ENCODE results near the gene CDC14B. TPM values are rescaled to one million over a fixed set of nuclear protein-coding genes. Genes with fewer than 3 reads are reported as not detected.

The CDC14B gene
- polyA plus RNA-seq, 1 donor from 2014 or later, result 7.0 TPM

DNA sequence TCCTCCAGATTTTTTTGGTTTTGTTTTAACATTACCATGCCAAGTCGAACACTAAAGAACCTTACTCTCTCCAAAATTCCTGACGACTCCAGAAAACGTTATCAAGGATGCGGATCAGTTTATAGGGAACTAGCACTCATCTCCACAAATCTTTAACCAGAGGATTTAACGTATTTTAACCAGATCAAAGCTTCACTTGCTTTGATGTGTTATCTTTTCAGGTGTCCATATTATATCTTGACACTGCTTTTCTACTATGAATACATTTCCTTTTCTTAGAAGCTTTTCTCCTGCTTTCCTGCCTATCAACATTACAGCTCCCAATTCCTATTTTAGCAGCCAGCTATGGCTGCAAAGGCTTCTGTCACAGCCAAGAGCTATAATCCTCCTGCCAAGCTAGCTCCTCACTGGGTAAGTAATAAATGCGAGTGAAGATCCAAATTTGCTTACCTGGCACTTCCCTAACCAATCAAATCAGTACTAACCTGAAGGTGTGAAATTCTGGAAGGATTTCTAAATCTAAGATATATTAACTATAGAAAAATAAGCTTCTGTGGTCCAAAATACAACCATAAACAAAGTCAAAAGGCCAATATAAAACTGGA lies 60.2 kb downstream of the CDC14B start:
- H3K27ac ChIP-seq (ENCODE audit: low read length), result no peak overlapping the region
- H3K9me2 ChIP-seq (ENCODE audit: insufficient read depth, low read length), result no peaks in the 10 kb centered on the region
- H3K9ac ChIP-seq (ENCODE audit: low read length), result no peak overlapping the region
- H3K36me3 ChIP-seq (ENCODE audit: insufficient read depth, low read length), result no peaks in the 10 kb centered on the region
- no peak overlapping the region for H3K4me2 ChIP-seq (ENCODE audit: low read length)
- no peak overlapping the region for H3K4me3 ChIP-seq (ENCODE audit: low read length)
- no peak overlapping the region for H2AFZ ChIP-seq (ENCODE audit: low read depth, low read length)
- H3K9me3 ChIP-seq (ENCODE audit: low read length), result no peaks in the 10 kb centered on the region
- no peaks in the 10 kb centered on the region for H4K20me1 ChIP-seq (ENCODE audit: insufficient read depth)
- H3K79me2 ChIP-seq (replicated peaks; ENCODE audit: insufficient read depth, low read length), result no peaks in the 10 kb centered on the region
- H3F3A ChIP-seq (ENCODE audit: insufficient read depth, low read length, poor library complexity, severe bottlenecking), result no peaks in the 10 kb centered on the region
- no peaks in the 10 kb centered on the region for H3K27me3 ChIP-seq (ENCODE audit: insufficient read depth, low read depth, low read length)
- TF ChIP-seq EZH2 (IDR thresholded peaks at IDR 0.05; ENCODE audit: borderline replicate concordance, insufficient read depth, low read length, poor library complexity, severe bottlenecking) (no peak), SMC3 (conservative IDR thresholded peaks at IDR 0.05; ENCODE audit: poor library complexity) (no peak), MXI1 (conservative IDR thresholded peaks at IDR 0.05; ENCODE audit: poor library complexity, severe bottlenecking) (no peak), TAF1 (IDR thresholded peaks at IDR 0.05; ENCODE audit: low read depth) (no peak), CTCF (IDR thresholded peaks at IDR 0.05; ENCODE audit: poor library complexity, severe bottlenecking) (no peak), POLR2AphosphoS5 (IDR thresholded peaks at IDR 0.05) (no peak), EP300 (conservative IDR thresholded peaks at IDR 0.05; ENCODE audit: poor library complexity, severe bottlenecking) (no peak), RAD21 (conservative IDR thresholded peaks at IDR 0.05) (no peak), REST (IDR thresholded peaks at IDR 0.05; ENCODE audit: borderline replicate concordance) (no peak)

DNA sequence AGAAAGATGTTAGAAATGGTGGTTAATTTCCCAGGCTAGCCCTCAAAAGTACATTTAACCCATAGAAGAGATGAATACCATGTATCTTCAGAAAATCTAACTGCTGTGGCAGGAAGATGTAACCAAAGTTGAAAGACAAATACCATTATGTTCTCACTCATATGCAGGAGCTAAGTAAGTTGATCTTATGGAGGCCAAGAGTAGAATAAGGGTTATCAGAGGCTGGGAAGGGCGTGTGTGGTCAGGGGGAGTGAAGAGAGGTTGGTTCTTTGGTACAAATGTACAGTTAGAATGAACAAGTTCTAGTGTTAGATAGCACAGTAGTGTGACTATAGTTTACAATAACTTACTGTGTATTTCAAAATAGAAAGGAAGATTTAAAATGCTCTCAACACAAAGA lies 61.7 kb downstream of the CDC14B start:
- TF ChIP-seq EP300 (conservative IDR thresholded peaks at IDR 0.05; ENCODE audit: poor library complexity, severe bottlenecking), result no peak
- TF ChIP-seq RAD21 (conservative IDR thresholded peaks at IDR 0.05), result no peak
- TF ChIP-seq SMC3 (conservative IDR thresholded peaks at IDR 0.05; ENCODE audit: poor library complexity), result no peak
- no peak for TF ChIP-seq MXI1 (conservative IDR thresholded peaks at IDR 0.05; ENCODE audit: poor library complexity, severe bottlenecking)
- no peak for TF ChIP-seq POLR2AphosphoS5 (IDR thresholded peaks at IDR 0.05)
- H3K27ac ChIP-seq (ENCODE audit: low read length), result no peak overlapping the region
- H3K4me2 ChIP-seq (ENCODE audit: low read length), result no peak overlapping the region

More for the DNA sequence above, 61.7 kb downstream of the CDC14B start:
- Histone ChIP-seq H3K4me3 (ENCODE audit: low read length) (no peak overlapping the region), H3K9me2 (ENCODE audit: insufficient read depth, low read length) (no peaks in the 10 kb centered on the region), H2AFZ (ENCODE audit: low read depth, low read length) (no peak overlapping the region), H3K79me2 (replicated peaks; ENCODE audit: insufficient read depth, low read length) (no peaks in the 10 kb centered on the region), H3K27me3 (ENCODE audit: insufficient read depth, low read depth, low read length) (no peaks in the 10 kb centered on the region), H3K9me3 (ENCODE audit: low read length) (no peaks in the 10 kb centered on the region), H3K9ac (ENCODE audit: low read length) (no peak overlapping the region), H3K36me3 (ENCODE audit: insufficient read depth, low read length) (no peaks in the 10 kb centered on the region), H3F3A (ENCODE audit: insufficient read depth, low read length, poor library complexity, severe bottlenecking) (no peaks in the 10 kb centered on the region), H4K20me1 (ENCODE audit: insufficient read depth) (no peaks in the 10 kb centered on the region)

Data from neural cell (in vitro differentiated cells).